ENCODE data around the gene MMP2.

The MMP2 gene

DNA sequence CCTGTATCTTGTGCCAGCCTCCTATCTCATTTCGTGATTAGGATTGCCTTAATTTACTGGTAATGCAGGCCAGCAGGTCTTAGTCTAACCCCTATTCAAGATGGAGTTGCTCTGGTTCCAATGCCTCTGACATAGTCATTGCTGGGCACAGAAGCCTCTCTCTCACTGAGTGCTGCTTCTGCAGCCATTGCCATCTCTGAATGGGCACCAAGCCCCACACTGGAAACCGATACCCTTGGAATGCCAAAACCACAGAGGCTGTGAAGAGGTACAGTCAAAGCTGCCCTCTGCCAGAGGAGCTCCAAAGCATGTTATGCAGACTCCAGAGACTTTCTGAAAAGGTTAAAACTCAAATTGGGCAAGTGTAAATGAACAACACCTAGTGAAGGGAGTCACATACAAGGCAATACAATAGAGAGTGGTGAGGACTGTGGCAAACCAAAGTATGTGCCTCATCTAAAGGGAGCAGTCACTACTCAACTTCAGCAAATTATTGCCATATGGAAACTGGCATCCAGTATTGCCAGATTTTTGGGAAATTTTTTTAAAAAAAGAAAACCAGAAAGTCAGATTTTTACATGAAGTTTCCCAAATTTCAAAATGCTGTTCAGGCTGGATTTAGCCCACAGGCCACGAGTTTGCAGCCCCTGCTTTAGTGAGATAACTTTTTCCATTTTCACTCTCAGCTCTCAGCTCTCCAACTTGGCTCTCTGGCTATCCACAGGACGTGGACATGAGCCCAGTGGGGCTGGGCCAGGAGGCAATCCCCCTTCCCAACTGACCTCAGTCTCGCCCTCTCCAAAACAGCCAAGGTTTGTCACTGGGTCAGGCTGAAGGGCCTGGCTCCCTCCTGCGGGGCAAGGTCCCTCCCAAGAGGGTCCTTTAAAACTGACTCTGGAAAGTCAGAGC lies 2.1 kb upstream of the MMP2 start:
- H3K4me3 ChIP-seq (ENCODE audit: low read length) = no peak overlapping the region
- TF ChIP-seq ZNF274 (IDR thresholded peaks at IDR 0.05; ENCODE audit: low read depth, low read length) = no peak

- no peak overlapping the region for H3K4me3 ChIP-seq (ENCODE audit: low read length)
- no peak for TF ChIP-seq ZNF274 (IDR thresholded peaks at IDR 0.05; ENCODE audit: low read depth, low read length)
Measured at GRCh38 chr16:55477736-55478135, 1.3 kb upstream of the MMP2 start.

GRCh38 chr16:55479430-55480140 lies 587 bp downstream of the MMP2 start:
- H3K4me3 ChIP-seq (ENCODE audit: low read length) = no peak overlapping the region
- TF ChIP-seq ZNF274 (IDR thresholded peaks at IDR 0.05; ENCODE audit: low read depth, low read length) = no peak

GRCh38 chr16:55480228-55480655 lies 1.2 kb downstream of the MMP2 start:
- no peak for TF ChIP-seq ZNF274 (IDR thresholded peaks at IDR 0.05; ENCODE audit: low read depth, low read length)
- no peak overlapping the region for H3K4me3 ChIP-seq (ENCODE audit: low read length)

- no peak overlapping the region for H3K4me3 ChIP-seq (ENCODE audit: low read length)
- no peak for TF ChIP-seq ZNF274 (IDR thresholded peaks at IDR 0.05; ENCODE audit: low read depth, low read length)
Measured at GRCh38 chr16:55481023-55481422, 2.0 kb downstream of the MMP2 start.

DNA sequence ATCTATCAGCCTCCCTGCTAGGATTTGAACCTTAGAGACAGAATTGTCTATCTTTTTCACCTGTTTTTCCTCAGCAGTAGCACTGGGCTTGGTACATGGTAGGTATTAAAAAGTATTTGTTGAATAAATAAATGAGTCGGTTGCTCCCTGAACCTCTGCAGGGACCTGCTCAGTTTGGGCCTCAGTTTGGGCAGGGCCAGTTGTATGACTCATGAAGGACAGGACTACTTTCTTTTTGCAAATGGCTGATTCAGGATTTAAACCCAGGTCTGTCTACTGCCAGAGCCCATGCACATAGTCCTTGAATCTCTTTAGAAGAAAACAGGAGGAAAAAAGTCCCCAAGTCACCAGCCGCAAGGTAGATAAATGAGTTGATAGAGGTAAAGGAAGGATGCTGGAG lies 3.1 kb downstream of the MMP2 start:
- no peak overlapping the region for H3K4me3 ChIP-seq (ENCODE audit: low read length)
- TF ChIP-seq ZNF274 (IDR thresholded peaks at IDR 0.05; ENCODE audit: low read depth, low read length) = no peak

- H3K4me3 ChIP-seq (ENCODE audit: low read length) = no peak overlapping the region
- no peak for TF ChIP-seq ZNF274 (IDR thresholded peaks at IDR 0.05; ENCODE audit: low read depth, low read length)
Measured at GRCh38 chr16:55487048-55487803, 8.2 kb downstream of the MMP2 start.

- H3K4me3 ChIP-seq (ENCODE audit: low read length) = no peak overlapping the region
- no peak for TF ChIP-seq ZNF274 (IDR thresholded peaks at IDR 0.05; ENCODE audit: low read depth, low read length)
Measured at GRCh38 chr16:55488306-55488705, 9.3 kb downstream of the MMP2 start.

- no peak overlapping the region for H3K4me3 ChIP-seq (ENCODE audit: low read length)
- no peak for TF ChIP-seq ZNF274 (IDR thresholded peaks at IDR 0.05; ENCODE audit: low read depth, low read length)
Measured at GRCh38 chr16:55489119-55489955, 10.3 kb downstream of the MMP2 start.

DNA sequence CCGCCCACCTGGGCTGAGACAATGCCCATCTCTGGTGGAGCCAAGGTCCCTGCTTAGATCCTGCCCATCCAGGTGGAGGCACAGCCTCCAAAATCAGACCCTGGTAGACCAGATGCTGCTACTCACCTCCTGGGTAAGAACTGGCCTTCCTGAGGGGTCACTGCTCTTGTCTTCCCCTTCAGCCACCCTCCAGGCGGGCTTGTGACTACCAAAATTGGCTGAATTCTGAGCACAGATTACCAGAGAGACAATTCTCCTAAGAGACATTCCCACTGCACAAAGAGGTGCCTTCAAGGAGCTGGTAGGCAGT lies 10.9 kb downstream of the MMP2 start:
- no peak for TF ChIP-seq ZNF274 (IDR thresholded peaks at IDR 0.05; ENCODE audit: low read depth, low read length)
- H3K4me3 ChIP-seq (ENCODE audit: low read length) = no peak overlapping the region

GRCh38 chr16:55490301-55490700 lies 11.3 kb downstream of the MMP2 start:
- H3K4me3 ChIP-seq (ENCODE audit: low read length) = no peak overlapping the region
- TF ChIP-seq ZNF274 (IDR thresholded peaks at IDR 0.05; ENCODE audit: low read depth, low read length) = no peak

- no peak overlapping the region for H3K4me3 ChIP-seq (ENCODE audit: low read length)
- TF ChIP-seq ZNF274 (IDR thresholded peaks at IDR 0.05; ENCODE audit: low read depth, low read length) = no peak
Measured at GRCh38 chr16:55491691-55492090, 12.7 kb downstream of the MMP2 start.

DNA sequence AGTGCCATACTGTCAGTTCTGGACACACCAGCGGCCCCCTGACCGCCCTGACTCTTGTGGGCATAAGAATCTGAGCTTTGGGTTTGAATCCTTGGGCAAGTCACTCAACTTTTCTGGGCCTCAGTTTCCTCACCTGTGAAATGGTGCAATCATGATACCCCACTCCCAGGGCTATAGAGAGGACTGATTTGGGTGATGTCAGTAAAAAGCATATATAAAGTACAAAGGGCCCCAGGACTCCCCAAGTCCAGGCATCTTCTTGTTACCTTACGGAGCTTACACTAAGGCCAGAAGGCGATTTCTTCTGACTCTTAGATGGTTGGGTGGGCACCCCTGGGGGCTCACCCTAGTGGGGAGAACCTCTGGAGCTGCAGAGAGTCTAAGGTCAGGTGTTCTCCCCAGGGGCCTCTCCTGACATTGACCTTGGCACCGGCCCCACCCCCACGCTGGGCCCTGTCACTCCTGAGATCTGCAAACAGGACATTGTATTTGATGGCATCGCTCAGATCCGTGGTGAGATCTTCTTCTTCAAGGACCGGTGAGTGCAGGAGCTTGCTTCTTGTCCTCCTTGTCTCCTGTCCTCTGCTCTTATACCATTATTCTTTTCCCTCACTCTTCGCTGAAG lies 13.9 kb downstream of the MMP2 start:
- no peak for TF ChIP-seq ZNF274 (IDR thresholded peaks at IDR 0.05; ENCODE audit: low read depth, low read length)
- H3K4me3 ChIP-seq (ENCODE audit: low read length) = no peak overlapping the region

Data from GM08714 (cell line).